Measurements from ENCODE around the gene COMMD1.

DNA sequence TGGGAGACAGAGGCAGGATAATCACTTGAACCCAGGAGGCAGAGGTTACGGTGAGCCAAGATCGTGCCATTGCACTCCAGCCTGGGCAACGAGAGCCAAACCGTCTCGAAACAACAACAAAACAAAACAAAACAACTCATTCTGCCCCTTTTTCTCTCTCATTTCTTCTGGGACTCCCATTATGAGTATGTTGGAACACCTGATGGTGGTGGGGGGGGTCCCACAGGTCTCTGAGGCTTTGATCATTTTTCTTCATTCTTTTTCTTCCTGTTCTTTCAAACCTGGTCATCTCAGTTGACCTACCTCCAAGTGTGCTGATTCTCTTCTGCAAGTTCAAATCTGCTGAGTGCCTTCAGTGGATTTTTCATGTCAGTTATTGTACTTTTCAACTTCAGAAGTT, 43.4 kb upstream of the COMMD1 start:
- TF ChIP-seq, protein P1, sequence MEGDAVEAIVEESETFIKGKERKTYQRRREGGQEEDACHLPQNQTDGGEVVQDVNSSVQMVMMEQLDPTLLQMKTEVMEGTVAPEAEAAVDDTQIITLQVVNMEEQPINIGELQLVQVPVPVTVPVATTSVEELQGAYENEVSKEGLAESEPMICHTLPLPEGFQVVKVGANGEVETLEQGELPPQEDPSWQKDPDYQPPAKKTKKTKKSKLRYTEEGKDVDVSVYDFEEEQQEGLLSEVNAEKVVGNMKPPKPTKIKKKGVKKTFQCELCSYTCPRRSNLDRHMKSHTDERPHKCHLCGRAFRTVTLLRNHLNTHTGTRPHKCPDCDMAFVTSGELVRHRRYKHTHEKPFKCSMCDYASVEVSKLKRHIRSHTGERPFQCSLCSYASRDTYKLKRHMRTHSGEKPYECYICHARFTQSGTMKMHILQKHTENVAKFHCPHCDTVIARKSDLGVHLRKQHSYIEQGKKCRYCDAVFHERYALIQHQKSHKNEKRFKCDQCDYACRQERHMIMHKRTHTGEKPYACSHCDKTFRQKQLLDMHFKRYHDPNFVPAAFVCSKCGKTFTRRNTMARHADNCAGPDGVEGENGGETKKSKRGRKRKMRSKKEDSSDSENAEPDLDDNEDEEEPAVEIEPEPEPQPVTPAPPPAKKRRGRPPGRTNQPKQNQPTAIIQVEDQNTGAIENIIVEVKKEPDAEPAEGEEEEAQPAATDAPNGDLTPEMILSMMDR (IDR thresholded peaks at IDR 0.05) = no peak
- TF ChIP-seq POLR2A (IDR thresholded peaks at IDR 0.05) = no peak
